Measurements from ENCODE around the gene EML2.
"Not testable (repeated sequence)": the region's sequence is repeated elsewhere in the genome, so short reads cannot be mapped to it uniquely, and the experiment has no call there.

EML2 gene

GRCh38 chr19:45653634-45654033 is 14.4 kb upstream of the EML2 start:
- no peak for DNase-seq (ENCODE audit: low read depth)

- DNase-seq (ENCODE audit: low read depth), result no peak
These were observed 11.5 kb upstream of the EML2 start for GRCh38 chr19:45650722-45651121.

- no peak for DNase-seq (ENCODE audit: low read depth)
These were observed 7.1 kb upstream of the EML2 start for GRCh38 chr19:45646345-45646698.

GRCh38 chr19:45645631-45646344 is 6.6 kb upstream of the EML2 start:
- DNase-seq (ENCODE audit: low read depth), result peak; percentile 75

- DNase-seq (ENCODE audit: low read depth), result no peak
These were observed 6.0 kb upstream of the EML2 start for GRCh38 chr19:45645068-45645630.

- DNase-seq (ENCODE audit: low read depth), result no peak
These were observed 5.0 kb upstream of the EML2 start for GRCh38 chr19:45643927-45644771.

GRCh38 chr19:45643024-45643926 is 4.1 kb upstream of the EML2 start:
- peak; percentile 66 for DNase-seq (ENCODE audit: low read depth)

- peak; percentile 45 for DNase-seq (ENCODE audit: low read depth)
These were observed 2.3 kb upstream of the EML2 start for GRCh38 chr19:45641274-45642105.

- no peak for DNase-seq (ENCODE audit: low read depth)
These were observed 1.7 kb upstream of the EML2 start for GRCh38 chr19:45640849-45641273.

- DNase-seq (ENCODE audit: low read depth), result peak; percentile 41
These were observed 1.1 kb downstream of the EML2 start for GRCh38 chr19:45637890-45638667.

- no peak for DNase-seq (ENCODE audit: low read depth)
These were observed 2.3 kb downstream of the EML2 start for GRCh38 chr19:45636902-45637301.

- no peak for DNase-seq (ENCODE audit: low read depth)
These were observed 2.9 kb downstream of the EML2 start for GRCh38 chr19:45636275-45636674.

- DNase-seq (ENCODE audit: low read depth), result peak; percentile 92
These were observed 6.6 kb downstream of the EML2 start for GRCh38 chr19:45632468-45633196.

GRCh38 chr19:45630463-45630862 is 8.7 kb downstream of the EML2 start:
- peak; percentile 85 for DNase-seq (ENCODE audit: low read depth)

GRCh38 chr19:45629704-45630103 is 9.5 kb downstream of the EML2 start:
- DNase-seq (ENCODE audit: low read depth), result no peak

- DNase-seq (ENCODE audit: low read depth), result not testable (repeated sequence)
These were observed 11.0 kb downstream of the EML2 start for GRCh38 chr19:45628219-45628618.

GRCh38 chr19:45623984-45624383 is 15.2 kb downstream of the EML2 start:
- DNase-seq (ENCODE audit: low read depth), result no peak

GRCh38 chr19:45621976-45622503 is 17.2 kb downstream of the EML2 start:
- no peak for DNase-seq (ENCODE audit: low read depth)

GRCh38 chr19:45621389-45621788 is 17.8 kb downstream of the EML2 start:
- DNase-seq (ENCODE audit: low read depth), result no peak

- DNase-seq (ENCODE audit: low read depth), result no peak
These were observed 22.5 kb downstream of the EML2 start for GRCh38 chr19:45616704-45617017.
